SK-N-MC (cell line): ENCODE measurements around the gene GRID2.

ENCODE experiments used
- EZH2 ChIP-seq: fragments of 200-600 bp; sonication (generic); IDR thresholded peaks from one replicate; pipeline ENCODE4 v1.6.1; 2017; ENCODE audit warnings: antibody characterized with exemption
- FOXP2 ChIP-seq: optimal IDR thresholded peaks from 2 replicates; pipeline ENCODE3; 2011; ENCODE audit warnings: mild to moderate bottlenecking, moderate library complexity; ENCODE audit not compliant: insufficient read depth; ENCODE audit errors: extremely low read length, control extremely low read depth
- POLR2AphosphoS5 ChIP-seq: IDR thresholded peaks from 2 replicates; pipeline ENCODE4 v1.6.1; 2012; ENCODE audit warnings: mild to moderate bottlenecking, low read depth, low read length, borderline replicate concordance

DNA sequence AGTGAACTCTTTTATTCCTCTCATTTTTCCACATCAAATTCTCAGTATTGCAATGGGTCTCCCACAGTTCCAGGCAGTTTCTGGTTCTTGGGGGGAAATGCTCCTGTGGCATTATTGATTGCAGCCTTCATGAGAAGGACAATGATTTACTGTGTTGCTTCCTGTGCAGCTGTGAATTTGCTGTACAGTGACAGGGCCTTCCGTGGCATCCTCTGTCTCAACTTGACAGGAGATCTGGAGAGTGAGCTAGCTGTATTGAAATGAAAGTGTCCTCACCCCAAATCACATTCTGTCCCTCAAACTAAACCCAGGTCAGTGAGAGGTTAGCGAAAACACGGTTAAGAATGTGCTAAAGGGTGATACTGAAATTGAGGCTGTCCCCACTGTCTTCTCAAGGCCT lies 1447.6 kb downstream of the GRID2 start:
- TF ChIP-seq EZH2 (no peak), POLR2AphosphoS5 (no peak), FOXP2 (no peak)
